HG02763 (cell line): ENCODE measurements around the gene TP53TG3.
"Not testable (repeated sequence)": the region's sequence is repeated elsewhere in the genome, so short reads cannot be mapped to it uniquely, and the experiment has no call there.

ENCODE experiments used
- ATAC-seq: cut with Tn5 transposase; IDR thresholded peaks from one replicate; pipeline ENCODE4 v1.9.1; 2021; ENCODE audit warnings: mild to moderate bottlenecking, moderate library complexity; ENCODE audit not compliant: unreplicated experiment

Gene TP53TG3, protein sequence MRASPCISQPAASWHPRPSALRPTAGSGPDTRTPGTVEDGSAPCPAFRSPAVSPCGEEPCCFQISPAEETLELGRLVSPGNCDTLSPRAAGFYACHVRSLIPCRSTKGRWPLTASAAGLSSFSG

GRCh38 chr16:32676065-32676464 is at the start of gene TP53TG3:
Gene TP53TG3 (minus strand): TSS chr16:32676165. CDS start chr16:32676097, 68 bp downstream.
- not testable (repeated sequence) for ATAC-seq

- not testable (repeated sequence) for ATAC-seq
Measured at GRCh38 chr16:32650876-32651275, 25.1 kb downstream of the TP53TG3 start.

GRCh38 chr16:32647562-32647961 is 28.4 kb downstream of the TP53TG3 start:
- not testable (repeated sequence) for ATAC-seq

DNA sequence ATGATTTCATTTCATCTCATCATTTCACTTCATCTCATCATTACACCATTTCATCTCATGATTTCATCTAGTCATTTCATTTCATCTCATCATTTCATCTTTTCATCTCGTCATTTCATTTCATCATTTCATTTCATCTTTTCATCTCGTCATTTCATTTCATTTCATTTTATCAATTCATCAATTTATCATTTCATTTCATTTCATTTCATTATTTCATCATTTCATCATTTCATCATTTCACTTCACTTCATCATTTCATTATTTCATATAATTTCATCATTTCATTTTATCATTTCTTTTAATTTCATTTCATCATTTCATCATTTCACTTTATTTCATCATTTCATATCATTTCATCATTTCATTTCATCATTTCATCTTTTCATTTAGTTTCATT is 29.2 kb downstream of the TP53TG3 start:
- not testable (repeated sequence) for ATAC-seq

GRCh38 chr16:32646177-32646576 is 29.8 kb downstream of the TP53TG3 start:
- not testable (repeated sequence) for ATAC-seq

DNA sequence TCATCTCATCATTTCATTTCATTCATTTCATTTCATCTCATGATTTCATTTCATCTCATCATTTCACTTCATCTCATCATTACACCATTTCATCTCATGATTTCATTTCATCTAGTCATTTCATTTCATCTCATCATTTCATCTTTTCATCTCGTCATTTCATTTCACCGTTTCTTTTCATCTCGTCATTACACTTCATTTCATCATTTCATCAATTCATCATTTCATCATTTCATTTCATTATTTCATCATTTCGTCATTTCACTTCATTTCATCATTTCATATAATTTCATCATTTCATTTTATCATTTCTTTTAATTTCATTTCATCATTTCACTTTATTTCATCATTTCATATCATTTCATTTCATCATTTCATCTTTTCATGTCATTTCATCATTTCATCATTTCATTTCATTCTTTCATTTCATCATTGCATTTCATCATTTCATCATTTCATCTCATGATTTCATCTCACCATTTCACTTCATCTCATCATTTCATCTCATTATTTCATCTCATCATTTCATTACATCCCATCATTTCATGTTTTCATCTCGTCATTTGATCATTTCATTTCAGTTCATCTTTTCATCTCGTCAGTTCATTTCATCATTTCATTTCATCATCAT is 30.6 kb downstream of the TP53TG3 start:
- not testable (repeated sequence) for ATAC-seq

DNA sequence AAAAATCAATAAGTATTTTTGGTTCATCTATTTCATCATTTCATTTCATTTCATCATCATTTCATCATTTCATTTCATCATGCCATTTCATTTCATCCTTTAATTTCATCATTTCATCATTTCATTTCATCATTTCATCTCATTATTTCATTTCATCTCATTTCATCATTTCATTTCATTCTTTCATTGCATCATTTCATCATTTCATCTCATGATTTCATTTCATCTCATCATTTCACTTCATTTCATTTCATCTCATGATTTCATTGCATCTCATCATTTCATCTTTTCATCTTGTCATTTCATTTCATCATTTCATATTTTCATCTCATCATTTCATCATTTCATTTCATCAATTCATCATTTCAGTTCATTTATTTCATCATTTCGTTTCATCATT is 31.2 kb downstream of the TP53TG3 start:
- ATAC-seq, result not testable (repeated sequence)

DNA sequence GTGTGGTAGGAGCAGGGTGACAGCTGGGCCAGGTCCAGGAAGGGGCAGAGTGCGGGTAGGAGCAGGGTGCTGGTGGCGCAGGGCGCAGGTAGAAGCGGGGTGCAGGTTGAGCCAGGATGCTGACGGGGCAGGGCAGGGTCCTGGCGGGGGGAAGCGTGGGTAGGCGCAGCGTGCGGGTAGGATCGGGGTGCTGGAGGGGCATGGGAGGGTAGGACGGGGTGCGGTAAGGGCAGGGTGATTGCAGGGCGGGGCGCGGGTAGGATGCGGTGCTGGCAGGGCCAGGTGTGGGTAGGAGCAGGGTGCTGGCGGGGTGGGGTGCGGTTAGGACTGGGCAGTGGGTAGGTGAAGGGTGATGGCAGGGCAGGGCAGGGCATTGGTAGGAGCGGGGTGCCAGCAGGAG is 38.4 kb downstream of the TP53TG3 start:
- ATAC-seq, result not testable (repeated sequence)

GRCh38 chr16:32632096-32632495 is 43.9 kb downstream of the TP53TG3 start:
- ATAC-seq, result not testable (repeated sequence)
